GM21367 (cell line): ENCODE measurements around the gene BPIFB4.

Source experiments
- ATAC-seq: cut with Tn5 transposase; IDR thresholded peaks from one replicate; pipeline ENCODE4 v1.9.1; 2021; ENCODE audit not compliant: unreplicated experiment

Gene BPIFB4

DNA sequence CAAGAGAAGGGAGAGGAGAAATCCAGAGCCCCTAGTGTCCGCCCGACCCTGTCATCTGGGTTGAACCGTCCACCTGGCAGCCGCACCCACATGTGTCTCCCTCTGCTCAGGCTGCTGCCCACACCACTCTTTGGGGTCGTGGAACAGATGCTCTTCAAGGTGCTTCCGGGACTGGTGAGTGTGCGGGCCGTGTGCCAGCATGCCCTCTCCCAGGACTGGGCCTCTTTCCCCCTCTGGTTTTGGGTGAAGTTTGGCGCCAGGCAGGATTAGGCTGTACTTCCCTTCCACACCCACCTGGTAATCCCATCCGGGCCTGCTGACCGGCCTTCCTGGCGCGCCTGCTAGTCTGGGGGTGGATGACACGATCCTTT, 17.8 kb upstream of the BPIFB4 start:
- no peak for ATAC-seq

DNA sequence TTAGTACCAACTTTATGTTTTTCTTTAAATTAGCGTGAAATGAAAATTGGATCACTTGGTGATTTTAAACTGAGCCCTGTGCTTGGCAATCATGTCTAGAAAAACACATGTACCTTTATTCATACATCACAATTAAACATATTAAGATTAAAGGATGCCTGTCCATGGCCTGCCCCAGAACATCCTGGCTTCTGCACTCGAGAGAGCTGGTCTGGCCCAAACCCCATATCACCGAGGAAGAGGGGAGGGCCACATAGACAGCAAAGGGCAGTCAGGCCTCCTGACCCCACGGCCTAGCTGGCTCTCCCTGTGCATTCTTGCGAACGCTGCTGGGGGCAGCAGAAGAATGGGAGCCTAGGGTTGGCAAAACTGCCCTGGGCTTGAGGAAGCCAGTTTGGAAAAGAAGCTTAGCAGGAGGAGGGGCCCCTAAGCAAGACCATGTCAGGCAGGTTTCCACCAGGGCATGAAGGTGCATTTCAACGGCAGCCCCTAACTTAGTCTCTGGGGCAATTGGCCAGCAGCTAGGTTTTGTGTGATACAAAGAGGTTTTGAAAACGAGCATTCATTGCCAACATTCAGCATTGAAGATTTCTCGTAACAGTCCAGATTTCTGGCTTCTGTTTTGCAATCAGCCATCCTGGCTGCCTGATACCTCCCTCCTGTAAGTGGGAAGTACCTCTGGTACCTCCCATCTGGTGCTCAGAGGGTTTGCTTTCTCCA, 17.2 kb upstream of the BPIFB4 start:
- ATAC-seq: no peak

DNA sequence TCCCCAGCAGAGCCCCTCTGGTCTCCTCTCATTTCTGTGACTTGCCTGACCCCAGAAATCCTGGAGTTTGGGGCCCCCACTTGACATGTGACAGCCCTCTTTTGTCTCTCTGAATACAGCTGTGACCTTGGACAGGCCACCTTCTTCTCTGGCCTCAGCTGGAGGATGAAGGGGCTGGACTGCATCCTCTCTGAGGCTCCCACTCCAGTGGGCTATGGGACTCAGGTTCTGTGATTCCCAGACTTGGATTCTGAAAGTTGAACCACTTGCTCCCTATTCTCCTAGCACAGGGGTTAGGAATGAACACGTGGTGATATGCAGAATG, 16.7 kb upstream of the BPIFB4 start:
- ATAC-seq: no peak

DNA sequence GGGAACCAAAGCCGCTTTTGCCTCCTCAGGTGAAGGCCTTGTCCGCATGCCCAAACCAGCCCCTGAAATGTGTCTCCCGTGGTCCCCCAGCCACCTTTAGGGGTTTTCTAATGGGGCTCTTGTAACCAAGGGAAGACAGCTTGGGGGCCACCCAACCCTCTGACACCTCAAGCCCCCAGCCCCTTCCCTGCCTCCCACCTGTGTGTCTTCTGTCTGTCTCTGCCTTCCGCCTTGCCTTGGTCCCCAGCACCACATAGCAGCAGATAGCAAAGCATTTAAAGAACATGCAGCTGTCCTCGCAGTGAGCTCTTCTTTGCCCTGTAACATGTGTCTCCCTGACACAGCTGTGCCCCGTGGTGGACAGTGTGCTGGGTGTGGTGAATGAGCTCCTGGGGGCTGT, 16.2 kb upstream of the BPIFB4 start:
- no peak for ATAC-seq

DNA sequence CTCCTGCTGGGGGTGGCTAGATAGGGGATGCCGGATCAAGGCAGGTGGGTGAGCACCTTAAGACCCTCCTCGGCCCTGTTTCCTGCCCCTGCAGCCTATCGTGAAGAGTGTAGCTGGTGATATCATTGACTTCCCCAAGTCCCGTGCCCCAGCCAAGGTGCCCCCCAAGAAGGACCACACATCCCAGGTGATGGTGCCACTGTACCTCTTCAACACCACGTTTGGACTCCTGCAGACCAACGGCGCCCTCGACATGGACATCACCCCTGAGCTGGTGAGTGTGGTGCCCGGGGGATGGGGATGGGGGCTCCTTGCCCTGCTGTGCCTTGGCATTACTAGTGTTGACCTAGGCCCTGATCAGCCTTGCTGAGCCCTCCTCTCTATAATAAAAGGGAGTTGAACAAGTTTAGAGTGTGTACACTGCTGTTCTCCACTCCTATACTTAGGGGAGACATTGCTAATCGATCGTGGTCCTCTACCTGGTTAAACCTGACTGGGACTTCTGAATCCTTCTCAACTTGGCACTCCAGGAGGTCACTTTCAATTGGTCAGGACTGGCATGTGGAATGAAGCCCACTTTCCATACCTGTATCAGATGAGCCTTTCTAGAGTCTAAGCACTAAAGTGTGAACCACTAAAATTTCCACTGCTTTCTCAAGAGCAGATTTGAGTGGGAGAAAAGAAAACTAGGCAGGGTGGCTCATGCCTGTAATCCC, 14.7 kb upstream of the BPIFB4 start:
- no peak for ATAC-seq

DNA sequence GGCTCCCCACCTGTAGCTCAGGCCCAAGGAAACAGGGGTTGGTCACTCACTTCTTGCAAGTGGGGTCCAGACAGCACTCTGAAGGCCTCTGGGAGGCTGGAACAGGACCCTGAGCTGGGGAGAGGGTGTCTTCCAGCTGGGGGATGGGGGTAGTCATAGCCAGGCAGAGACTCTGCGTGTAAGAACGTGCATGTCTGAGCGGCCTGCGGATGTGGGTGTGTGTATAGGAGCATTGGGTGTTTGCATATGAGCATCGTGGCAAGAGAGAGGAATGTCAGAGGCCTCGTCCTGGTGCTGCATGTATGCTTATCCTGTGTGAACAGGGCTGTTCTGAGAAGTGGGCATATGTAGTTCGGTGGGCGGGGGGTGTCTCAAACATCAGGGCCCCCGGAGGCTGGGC, 13.7 kb upstream of the BPIFB4 start:
- ATAC-seq: no peak

DNA sequence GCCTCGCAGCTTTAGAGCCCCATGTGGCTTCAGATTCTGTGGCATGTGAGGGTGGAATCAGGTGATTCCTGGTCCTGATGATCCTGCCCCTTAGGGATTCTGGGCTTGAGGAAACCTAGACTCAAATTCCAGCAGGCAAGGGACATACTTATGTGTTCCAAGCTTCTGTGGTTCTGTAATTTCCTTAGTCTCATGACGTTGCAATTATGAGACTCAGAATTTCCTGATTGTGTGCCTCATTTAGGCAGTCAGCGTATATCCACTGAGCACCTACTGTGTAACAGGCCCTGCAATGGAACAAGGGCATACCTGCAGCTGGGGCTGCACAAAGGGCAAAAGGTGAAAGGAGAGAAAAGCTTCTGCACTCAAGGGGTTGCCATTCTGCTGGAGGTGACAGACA, 11.6 kb upstream of the BPIFB4 start:
- no peak for ATAC-seq

DNA sequence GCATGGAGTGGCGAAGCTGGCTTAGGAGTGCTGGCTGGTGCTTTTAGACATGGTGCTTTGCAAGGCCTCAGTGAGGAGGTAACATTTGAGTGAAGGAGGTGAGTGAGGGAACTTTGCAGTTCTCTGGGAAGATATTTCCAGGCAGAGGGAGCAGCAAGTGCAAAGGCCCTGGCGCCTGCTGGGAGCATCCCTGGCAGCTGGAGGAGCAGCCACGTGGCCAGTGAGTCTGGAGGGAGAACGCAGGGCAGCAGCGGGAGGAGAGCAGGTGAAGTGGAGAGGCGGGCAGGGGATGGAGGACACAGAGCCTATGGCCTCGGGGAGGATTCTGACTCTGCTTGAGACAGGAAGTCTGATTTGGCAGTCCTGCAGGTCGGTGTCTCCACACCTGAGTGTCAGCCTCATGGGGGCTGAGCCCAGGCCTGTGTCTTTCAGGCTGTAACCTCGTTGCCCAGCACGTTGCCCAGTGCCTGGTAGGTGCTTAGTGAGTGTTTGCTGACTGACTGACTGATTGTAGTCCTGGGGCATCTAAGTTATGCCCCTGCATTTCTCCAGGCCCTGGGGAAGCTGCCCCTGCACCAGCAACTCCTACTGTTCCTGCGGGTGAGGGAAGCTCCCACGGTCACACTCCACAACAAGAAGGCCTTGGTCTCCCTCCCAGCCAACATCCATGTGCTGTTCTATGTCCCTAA, 11.0 kb upstream of the BPIFB4 start:
- no peak for ATAC-seq

DNA sequence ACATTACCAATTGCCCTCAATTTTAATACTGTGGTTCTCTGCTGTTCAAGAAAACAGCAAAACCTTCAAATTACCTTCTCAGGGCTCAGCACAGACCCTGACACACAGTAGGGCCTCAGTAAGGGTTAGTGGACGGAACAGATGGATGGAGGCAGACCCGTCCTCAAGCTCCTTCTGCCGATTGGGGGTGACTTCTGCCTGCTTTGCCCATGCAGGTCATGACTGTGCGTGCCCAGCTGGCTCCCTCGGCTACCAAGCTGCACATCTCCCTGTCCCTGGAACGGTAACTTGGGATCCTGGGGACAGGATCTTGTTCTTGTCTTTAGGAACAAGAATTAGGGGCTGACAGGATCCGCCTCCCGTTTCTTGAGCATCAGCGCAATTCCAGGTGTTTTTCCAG, 9.8 kb upstream of the BPIFB4 start:
- no peak for ATAC-seq

DNA sequence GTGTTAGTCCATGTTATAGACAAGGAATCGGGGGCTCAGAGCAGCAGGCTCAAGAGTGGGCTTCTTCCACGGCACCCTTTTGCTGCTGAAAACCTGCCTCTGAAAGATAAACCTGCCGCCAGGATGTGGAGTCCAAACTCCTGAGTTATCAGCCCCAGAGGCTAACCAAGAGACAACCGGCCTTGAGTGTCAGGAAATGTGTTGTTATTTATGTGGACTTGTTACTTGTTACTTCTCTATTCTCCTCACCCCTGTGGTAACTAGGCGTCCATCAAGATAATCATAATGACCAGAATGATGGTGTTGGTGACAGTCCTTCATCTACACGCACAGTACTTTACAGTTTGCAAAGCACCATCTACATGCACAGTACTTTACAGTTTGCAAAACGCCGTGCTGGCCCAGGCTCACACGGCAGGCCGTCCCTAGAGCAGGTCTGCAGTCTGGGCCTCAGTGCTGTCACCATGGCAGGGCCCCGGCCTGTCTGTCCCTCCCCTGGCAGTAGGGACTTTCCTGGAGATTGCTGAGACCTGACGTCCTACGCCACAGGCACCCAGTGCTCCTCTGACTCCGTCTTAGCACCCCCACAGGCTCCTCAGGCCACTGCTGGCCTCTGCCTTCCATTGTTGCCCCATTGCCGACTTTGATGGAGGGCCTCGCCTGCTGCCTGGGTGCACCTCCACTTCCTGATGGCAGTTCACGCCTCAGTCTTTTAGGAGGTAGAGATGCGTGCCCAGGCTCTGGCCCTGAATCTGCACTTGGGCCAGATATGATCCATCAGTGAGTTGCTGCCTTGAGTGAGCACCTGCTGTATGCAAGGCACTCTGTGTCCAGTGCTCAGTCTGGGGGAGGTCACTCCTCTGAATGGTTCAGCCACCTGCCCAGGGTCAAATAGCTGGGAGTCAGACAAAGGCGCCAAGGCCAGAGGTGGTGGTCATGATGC, 9.1 kb upstream of the BPIFB4 start:
- ATAC-seq: no peak

DNA sequence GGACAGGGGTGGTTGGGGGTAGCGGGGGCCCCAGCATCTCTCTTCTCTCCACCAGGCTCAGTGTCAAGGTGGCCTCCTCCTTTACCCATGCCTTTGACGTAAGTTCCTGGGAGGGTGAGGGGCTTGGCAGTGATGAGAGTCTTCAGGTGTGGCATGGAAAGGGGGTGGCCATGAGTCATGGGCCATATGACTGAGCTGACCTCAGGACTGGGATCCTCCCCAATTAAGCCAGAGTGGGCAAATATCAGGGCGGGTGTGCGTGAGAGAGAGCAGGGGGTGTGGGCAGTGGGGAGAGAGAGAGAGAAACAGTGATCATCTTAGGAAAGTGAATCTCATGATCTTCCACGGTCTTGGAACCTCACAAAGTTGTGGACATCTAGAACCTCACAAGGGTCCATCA, 8.2 kb upstream of the BPIFB4 start:
- no peak for ATAC-seq

DNA sequence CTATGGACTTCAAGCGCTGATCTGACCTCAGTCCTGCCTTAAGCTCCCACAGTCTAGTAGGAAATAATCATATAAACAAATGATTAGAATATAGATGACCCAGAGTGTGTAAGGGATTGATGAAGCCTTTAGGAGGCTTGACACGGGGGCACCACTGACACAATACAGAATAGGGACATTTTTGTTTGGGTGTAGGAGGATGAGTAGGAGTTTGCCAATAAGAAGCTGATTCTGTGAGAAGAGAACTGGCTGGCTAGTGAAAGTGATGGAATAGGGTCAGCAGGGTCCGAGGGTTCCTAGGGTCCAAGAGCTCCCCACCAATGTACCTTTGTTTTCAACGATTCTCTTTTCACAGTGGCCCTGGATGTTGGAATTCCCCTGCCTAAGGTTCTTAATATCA, 7.1 kb upstream of the BPIFB4 start:
- no peak for ATAC-seq

DNA sequence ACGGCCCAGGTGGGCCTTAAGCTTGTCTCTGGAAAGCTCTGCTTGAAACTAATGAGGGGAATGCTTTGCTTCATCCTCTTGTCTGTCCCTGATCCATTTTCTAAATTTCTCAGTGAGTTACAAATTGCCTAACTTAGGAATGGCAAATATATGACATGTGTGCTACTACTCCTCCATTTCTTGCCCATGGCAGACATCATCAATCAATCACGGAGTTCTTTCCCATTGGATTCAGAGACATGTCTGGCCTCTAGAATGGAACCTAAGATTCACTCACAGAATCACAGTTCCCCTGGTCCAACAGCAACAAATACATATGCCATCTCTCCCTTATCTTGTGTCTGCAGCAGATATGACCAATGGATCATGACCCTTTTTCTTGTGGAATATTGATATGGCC, 6.6 kb upstream of the BPIFB4 start:
- ATAC-seq: no peak

DNA sequence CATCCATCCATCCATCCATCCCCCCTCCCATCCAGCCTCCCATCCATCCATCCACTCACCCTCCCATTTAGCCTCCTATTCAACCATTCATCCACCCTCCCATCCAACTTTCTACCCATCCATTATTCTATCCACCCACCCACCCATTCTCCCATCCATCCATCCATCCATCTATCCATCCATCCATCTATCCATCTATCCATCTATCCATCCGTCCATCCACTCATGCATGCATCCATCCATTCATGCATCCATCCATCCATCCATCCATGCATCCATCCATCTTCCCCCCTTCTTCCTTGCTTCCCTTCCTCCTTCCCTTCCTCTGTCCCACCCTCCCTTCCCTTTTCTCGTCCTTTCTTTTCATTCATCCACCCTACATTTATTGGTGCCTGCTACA, 4.8 kb upstream of the BPIFB4 start:
- ATAC-seq: no peak

DNA sequence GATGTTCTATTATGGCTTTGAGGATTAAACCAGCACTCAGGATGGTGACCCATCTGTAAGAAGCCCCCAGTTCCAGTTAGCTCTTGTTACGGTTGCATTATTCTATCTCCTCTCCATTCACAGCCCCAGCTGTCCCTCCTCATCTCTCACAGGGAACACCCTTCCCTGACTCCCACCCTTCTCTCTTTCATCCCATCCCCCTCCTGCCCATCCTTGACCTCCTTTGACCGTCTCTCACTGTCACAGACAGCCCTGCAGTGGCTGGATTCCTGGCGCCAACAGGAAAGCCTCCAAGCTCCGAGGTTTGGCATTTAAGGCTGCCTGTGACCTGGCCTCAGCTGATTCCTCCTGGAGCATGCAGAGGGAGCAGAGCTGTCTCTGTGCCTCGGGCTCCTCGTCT, 4.2 kb upstream of the BPIFB4 start:
- ATAC-seq: no peak

DNA sequence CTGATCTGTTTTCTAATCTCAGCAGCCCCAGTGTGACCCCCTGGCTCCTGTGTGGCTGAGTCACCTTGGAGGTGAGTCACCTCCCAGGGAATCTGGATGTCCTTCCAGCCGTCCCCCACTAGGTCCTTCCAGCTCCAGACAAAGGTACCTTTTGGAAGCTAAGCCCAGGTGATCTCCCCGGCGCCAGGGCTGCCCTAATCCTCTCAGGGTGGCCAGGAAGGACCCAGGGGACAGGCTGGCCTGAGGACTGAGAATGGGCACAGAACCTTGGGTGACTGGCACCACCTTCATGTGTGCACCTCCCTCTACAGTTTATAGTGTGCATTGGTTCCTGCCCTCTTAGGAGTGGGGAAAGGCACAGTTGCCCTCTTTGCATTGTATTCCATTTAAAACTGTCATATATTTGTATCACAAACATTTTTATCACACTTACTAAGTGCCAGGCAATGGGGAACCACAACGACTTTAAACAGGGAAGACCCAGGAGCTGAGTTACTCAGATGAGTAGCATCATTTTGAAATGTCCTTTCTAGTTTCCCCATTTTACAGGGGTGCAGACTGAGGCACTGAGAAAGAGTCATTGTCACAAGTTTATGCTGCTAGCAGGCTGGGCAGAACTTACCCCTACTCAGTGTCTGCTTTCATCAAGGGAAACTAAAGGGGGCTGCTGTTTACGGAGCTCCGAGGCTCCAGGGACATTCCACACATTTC, 2.6 kb upstream of the BPIFB4 start:
- no peak for ATAC-seq

DNA sequence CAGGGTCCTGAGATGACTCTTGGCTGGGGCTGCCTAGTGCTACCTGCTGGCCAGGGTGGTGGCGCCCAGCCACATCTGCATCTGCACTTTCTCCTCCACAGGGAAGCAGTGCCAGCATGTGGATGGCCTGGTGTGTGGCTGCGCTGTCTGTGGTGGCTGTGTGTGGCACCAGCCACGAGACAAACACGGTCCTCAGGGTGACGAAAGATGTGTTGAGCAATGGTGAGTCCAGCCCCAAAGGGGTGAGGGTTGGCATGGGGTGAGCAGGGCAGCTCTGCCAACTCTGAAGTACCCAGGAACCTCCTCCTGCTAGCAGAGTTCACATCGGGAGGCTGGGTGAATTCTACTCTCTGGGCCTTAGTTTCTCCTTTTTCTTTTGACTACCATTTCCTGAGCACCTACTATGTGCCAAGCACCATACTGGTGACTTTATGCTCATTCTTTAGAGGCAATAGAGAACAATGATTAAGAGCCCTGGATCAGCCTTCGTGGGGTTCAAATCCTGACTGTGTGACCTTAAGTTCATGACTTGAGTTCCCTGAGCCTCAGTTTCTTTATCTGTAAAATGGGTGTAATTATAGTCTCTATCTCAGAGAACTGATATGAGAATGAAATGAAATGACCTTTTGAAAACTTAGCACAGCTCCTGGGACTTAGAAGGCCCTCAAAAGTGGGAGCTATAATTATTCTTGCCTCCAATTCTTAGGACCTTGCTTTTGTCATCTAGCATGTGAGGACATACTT, 2.1 kb downstream of the BPIFB4 start:
- ATAC-seq: no peak

DNA sequence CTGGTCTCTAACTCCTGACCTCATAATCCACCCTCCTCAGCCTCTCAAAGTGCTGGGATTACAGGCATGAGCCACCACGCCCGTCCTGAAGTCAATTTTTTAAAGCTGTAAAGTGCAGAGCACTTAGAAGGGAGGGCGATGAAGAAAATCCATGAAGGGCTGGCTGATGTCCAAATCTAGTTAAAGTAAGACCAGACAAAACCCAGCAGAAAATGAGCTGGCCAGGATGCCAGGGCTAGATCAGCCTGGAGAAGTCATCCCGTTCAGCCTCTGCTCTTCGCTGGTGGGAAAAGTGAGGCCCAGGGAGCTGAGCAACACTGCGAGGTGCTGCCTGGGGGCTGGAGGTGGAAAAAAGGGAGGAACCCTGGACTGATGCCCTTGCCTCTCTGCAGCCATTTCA, 3.1 kb downstream of the BPIFB4 start:
- ATAC-seq: no peak

DNA sequence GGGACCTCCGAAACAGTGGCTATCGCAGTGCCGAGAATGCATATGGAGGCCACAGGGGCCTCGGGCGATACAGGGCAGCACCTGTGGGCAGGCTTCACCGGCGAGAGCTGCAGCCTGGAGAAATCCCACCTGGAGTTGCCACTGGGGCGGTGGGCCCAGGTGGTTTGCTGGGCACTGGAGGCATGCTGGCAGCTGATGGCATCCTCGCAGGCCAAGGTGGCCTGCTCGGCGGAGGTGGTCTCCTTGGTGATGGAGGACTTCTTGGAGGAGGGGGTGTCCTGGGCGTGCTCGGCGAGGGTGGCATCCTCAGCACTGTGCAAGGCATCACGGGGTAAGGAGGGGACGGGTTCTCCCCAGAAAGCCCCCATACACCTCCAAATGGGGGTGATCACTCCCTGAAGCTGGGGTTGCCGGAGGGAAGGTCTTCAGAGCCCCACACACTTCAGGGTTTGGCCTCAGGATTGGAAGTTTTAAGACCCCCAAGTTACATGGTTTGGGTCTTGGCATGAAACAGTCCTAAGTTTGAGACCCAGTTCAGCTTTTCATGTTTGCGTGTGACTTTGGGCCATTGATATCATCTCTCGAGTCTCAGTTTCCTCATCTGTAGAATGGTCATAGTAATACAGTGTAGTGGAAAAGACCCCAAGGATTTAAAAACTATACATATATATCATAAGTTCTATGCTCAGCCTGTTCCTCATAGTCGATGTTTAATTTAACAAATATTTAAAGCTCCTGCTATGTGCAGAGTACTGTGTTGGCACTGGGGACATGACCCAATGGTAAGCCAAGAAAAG, 4.3 kb downstream of the BPIFB4 start:
- ATAC-seq: no peak
